ENCODE results near the gene GRID2IP. TPM values are rescaled to one million over a fixed set of nuclear protein-coding genes. Genes with fewer than 3 reads are reported as not detected.

GRID2IP gene
- total and polyA plus RNA-seq, 2 of the 13 experiments (the other 11 are each of a cell fraction or from before 2014, with no cell fraction given), result 0.03 TPM; not detected in 1

- no peak for TF ChIP-seq ZNF775 (CRISPR knock-in tag; IDR thresholded peaks at IDR 0.05; ENCODE audit: borderline replicate concordance)
- TF ChIP-seq ZNF772 (CRISPR knock-in tag; IDR thresholded peaks at IDR 0.05), result no peak
- no peak for TF ChIP-seq ZNF44 (CRISPR knock-in tag; IDR thresholded peaks at IDR 0.05)
- no peak for TF ChIP-seq GLMP (CRISPR knock-in tag; IDR thresholded peaks at IDR 0.05; ENCODE audit: borderline replicate concordance)
- no peak for TF ChIP-seq ZNF510 (CRISPR knock-in tag; IDR thresholded peaks at IDR 0.05; ENCODE audit: low read depth)
- TF ChIP-seq TEAD3 (CRISPR knock-in tag; optimal IDR thresholded peaks at IDR 0.05; ENCODE audit: borderline replicate concordance), result no peak
- no peak for TF ChIP-seq BCL3 (CRISPR knock-in tag; IDR thresholded peaks at IDR 0.05)
- peak; percentile 65; the same call in 1 of the 2 replicates for TF ChIP-seq KDM5A (IDR thresholded peaks at IDR 0.05; ENCODE audit: borderline replicate concordance, low read length)
- TF ChIP-seq ZNF550 (CRISPR knock-in tag; IDR thresholded peaks at IDR 0.05; ENCODE audit: borderline replicate concordance), result no peak
- TF ChIP-seq KLF16 (CRISPR knock-in tag; IDR thresholded peaks at IDR 0.05), result peak in 1 of 2 experiments; percentile 66; a peak in 1 of 4 replicates
- peak; percentile 74 for TF ChIP-seq GATAD1 (CRISPR knock-in tag; IDR thresholded peaks at IDR 0.05)
- TF ChIP-seq ZNF747 (CRISPR knock-in tag; IDR thresholded peaks at IDR 0.05; ENCODE audit: borderline replicate concordance), result no peak
- peak; percentile 62; the same call in 1 of the 2 replicates for TF ChIP-seq ZNF160 (CRISPR knock-in tag; IDR thresholded peaks at IDR 0.05)
- no peak for TF ChIP-seq PHB2 (IDR thresholded peaks at IDR 0.05; ENCODE audit: partially characterized antibody)
- TF ChIP-seq PAWR (CRISPR knock-in tag; IDR thresholded peaks at IDR 0.05; ENCODE audit: borderline replicate concordance), result no peak
- no peak; the same call in 1 of the 2 replicates for TF ChIP-seq ZBTB7B (CRISPR knock-in tag; IDR thresholded peaks at IDR 0.05)
- no peak for TF ChIP-seq DDIT3 (CRISPR knock-in tag; IDR thresholded peaks at IDR 0.05)
- no peak for TF ChIP-seq FUBP1 (CRISPR knock-in tag; IDR thresholded peaks at IDR 0.05; ENCODE audit: borderline replicate concordance)
- TF ChIP-seq ZBTB8A (CRISPR knock-in tag; IDR thresholded peaks at IDR 0.05; ENCODE audit: borderline replicate concordance, low read depth), result no peak
- TF ChIP-seq SALL2 (CRISPR knock-in tag; IDR thresholded peaks at IDR 0.05), result peak; percentile 67
- peak; percentile 31 for TF ChIP-seq ZNF563 (CRISPR knock-in tag; IDR thresholded peaks at IDR 0.05)
- TF ChIP-seq MATR3 (CRISPR knock-in tag; IDR thresholded peaks at IDR 0.05), result no peak
- no peak for TF ChIP-seq KDM4B (CRISPR knock-in tag; IDR thresholded peaks at IDR 0.05)
These were observed 38.8 kb upstream of the GRID2IP start, which contains the start of gene INTS15 (continued) for GRCh38 chr7:6589829-6590644.
